ENCODE data around the gene SAFB.

DNA sequence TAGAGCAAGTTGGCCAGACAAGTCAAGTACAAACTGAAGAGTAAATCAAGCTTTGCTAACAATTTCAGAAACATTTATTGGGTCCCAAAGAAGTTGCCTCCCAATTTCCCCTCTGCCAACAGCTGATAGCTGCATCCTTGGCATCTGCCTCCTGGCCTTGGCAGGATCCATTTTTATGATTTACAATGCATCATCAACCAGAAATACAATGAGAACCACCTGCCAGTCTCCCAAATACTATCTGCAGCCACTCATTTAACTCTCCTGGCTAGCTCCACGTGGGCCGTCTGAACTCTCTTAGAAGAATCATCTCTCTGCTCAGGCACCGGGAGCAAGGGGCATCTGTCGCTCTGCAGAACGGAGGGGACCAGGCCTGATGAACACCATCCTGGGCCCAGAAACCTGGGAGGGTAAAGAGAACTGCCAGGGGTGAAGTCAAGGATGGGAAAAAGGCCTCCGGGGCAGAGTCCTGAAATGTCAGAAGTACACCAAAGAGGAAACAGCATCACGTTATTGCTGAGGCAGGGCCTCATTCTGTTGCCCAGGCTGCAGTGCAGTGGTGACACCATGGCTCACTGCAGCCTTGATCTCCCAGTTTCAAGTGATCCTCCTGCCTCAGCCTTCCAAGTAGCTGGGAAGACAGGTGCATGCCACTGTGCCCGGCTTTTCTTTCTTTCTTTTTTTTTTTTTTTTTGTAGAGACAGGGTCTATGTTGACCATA, 94.5 kb downstream of the SAFB start:
- TF ChIP-seq, protein P1, sequence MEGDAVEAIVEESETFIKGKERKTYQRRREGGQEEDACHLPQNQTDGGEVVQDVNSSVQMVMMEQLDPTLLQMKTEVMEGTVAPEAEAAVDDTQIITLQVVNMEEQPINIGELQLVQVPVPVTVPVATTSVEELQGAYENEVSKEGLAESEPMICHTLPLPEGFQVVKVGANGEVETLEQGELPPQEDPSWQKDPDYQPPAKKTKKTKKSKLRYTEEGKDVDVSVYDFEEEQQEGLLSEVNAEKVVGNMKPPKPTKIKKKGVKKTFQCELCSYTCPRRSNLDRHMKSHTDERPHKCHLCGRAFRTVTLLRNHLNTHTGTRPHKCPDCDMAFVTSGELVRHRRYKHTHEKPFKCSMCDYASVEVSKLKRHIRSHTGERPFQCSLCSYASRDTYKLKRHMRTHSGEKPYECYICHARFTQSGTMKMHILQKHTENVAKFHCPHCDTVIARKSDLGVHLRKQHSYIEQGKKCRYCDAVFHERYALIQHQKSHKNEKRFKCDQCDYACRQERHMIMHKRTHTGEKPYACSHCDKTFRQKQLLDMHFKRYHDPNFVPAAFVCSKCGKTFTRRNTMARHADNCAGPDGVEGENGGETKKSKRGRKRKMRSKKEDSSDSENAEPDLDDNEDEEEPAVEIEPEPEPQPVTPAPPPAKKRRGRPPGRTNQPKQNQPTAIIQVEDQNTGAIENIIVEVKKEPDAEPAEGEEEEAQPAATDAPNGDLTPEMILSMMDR (IDR thresholded peaks at IDR 0.05; ENCODE audit: borderline replicate concordance, extremely low read depth, low read length, poor library complexity, severe bottlenecking), result no peak
- TF ChIP-seq EZH2 (IDR thresholded peaks at IDR 0.05; ENCODE audit: borderline replicate concordance, low read depth, low read length, severe bottlenecking), result no peak

All from DND-41 (cell line).